Jurkat, Clone E6-1 (cell line): ENCODE data around the gene RERG.

Source experiments
- DNase-seq: peaks from one replicate; pipeline ENCODE4 v3.0.0-alpha.2; 2011; ENCODE audit warnings: low read depth, low spot score
- H3K4me3 ChIP-seq: 2 replicates; pipeline ENCODE4 v1.5.1; 2011; ENCODE audit warnings: mild to moderate bottlenecking, low read length, control low read depth, moderate library complexity

RERG gene

DNA sequence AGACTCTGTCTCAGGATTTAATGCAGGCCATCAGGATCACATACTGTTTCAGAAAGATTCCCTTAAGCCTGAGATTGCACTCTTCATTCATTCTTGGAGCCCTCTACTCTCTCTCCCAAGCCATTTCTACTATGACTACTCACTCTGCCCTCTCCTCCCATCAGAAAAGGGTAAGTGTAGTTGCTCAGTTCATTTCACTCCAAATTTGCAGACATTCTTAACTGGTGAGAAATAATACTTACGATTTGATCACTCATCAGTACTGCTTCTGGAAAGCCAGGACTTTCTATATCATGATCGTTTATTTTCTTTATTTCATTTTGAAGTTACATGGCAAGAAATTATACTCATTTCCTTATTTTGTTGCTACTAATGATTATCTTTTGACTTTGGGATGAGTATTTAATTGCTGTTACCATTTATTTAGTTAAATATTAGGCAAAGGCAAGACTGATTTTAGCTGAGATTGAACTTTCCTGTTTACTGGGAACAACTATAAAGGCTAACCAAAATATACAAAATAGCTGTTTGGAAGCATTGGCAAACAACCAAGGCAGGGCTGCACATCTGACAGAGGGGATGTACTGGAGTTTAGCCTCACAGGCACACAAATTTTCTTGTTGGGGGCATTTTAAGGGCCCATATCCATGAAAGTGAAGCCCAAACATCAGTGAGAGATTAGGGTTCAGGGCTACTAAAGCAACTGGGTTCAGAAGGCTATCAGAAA is 4.1 kb upstream of the RERG start:
- H3K4me3 ChIP-seq = no peak overlapping the region
- no peak for DNase-seq

DNA sequence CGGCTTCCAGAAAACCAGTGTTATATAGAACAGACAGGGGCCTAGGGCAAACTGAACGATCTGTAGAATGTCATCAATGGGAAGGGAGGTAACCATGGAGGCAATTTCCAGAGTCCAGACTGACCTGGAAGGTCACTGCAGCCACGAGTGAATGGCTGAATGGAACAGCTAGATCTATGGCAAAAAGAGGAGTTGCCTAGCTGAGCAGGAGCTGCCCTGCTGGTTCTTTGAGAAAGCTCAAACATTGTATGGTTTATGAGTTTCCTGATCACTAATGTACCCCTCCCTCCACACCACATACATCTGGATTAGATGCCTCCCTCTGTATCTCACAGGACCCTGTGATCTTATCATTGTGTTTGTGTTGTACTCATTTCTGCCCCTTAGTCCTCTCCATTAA is 1.0 kb upstream of the RERG start:
- H3K4me3 ChIP-seq = no peak overlapping the region
- DNase-seq = no peak

DNA sequence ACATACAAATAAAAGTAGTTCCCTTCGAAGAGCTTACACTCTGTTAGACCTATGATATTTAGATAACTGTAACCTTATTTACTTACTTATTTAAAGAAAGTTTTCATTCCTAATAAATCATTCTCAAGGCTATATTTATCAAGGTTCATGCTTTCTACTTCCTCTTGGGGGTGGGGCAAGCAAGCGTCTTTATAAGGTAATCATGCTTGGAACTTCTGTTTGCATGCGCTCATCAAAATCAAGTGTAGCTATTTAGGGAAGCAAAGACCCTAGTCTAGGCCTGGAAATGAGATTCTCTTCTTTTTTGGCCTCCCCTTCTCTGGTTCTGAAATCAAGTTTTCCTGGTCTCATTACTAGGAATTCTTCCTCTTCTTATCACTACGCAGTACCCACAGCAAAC is 766 bp downstream of the RERG start:
- H3K4me3 ChIP-seq = no peak overlapping the region
- no peak for DNase-seq

DNA sequence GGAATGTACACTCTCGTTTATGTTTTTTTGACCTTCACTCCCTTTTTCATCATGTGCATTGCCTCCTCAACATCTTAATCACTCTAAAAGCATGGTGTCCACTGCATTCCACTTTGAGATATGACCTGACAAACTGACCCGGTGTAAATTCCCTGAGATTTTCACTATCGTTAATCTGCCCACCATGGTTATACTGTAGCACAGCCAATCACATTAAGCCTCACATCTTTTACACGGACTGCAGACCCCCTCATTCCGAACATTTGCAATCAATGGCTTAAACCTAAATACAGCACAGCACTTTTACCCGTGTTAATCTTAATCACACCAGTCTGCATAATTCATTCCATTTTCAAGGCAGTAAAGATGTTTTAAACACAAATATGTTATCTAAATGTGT is 2.4 kb downstream of the RERG start:
- no peak overlapping the region for H3K4me3 ChIP-seq

DNA sequence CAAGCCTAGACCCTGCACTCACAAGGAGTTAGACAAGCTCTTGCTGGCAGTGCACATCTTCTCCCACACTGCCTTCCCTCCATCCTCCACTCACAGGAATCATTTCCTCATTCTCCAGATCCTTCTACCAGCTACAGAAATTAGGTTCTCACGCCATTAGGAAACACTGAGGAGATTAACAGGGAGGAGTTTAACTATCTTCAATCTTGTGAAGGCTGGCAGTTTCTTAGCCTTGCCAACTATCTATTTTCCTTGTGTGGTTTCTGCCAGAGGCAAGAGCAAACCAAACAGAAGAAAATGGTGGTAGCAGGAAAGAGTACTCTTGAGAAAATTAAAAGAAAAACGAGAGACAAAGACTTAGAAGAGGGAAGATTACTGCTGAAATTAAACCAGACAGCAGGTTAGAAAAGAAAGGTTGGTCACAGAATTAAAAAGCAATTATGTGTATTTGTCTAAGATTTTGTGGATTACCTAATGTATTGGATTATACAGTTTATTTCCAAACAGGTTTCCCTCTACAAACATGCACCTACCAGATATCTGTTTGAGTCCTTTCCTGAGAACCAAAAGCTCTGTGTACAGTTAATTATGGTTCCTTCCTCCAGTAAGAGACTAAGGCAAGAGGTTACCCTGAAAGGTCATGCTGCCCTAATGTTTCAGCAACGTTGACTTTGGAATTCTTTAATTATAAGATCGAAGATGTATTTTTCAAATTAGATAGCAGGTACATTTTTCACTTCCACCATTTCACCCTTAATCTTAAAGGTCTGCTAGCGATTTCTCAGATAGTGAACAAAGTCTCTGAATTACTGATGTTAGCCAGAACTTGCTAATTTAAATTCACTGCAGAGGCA is 5.0 kb downstream of the RERG start:
- H3K4me3 ChIP-seq = no peak overlapping the region
- DNase-seq = no peak

More for the DNA sequence above, 2.4 kb downstream of the RERG start:
- DNase-seq = no peak

DNA sequence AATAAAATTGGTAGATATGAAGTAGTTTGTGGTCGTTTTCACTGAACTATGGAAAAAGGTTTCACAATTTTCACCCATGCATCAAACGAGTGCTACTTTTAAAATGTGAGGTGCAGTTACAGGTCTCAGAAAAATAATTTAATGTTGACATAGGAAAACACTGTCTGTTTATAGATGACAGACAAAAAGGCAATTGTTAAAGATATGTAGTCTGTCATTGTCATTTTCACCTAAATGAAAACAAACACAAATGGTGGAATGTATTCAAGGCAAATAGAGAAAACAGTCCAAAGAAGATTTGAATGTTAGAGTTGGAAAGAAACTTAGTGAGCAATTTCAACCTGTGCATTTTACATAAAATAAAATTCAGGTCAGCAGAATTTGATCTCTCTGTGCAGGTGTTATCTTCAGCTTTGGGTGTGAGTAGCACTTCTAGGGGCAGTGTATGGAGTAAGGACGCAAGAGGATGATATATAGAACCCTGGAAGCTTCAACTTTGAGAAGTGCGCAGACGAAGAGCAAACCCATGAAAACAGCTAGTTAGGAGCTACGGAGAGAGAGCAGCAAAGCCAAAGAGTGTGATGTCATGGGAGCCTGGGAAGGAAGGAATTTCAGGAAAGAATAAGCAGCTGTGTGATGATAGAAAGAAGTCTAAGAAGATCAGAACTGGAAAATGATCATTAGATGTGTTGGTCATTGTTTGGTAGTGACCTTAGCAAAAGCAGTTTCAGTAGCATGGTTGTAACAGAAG is 6.2 kb downstream of the RERG start:
- no peak for DNase-seq

DNA sequence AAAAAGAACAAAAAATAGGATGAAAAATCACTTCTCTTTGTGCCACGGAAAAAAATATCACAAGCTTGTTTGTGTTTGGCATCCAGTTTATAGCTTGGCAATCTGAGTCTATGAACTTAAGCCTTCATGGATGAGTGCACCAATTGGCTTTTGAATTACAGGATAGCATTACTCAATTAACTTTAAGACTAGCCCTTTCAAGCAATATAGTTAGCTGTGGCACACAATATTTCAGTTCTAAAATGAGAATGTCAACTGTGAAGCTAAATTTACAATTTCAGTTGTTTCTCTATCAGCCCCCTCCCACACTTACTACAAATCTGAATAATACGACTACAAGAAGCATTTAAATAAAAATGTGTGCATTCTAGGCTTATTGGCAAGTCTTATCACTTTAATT is 8.3 kb downstream of the RERG start:
- DNase-seq = no peak
- no peak overlapping the region for H3K4me3 ChIP-seq

More for the DNA sequence above, 6.2 kb downstream of the RERG start:
- no peak overlapping the region for H3K4me3 ChIP-seq

DNA sequence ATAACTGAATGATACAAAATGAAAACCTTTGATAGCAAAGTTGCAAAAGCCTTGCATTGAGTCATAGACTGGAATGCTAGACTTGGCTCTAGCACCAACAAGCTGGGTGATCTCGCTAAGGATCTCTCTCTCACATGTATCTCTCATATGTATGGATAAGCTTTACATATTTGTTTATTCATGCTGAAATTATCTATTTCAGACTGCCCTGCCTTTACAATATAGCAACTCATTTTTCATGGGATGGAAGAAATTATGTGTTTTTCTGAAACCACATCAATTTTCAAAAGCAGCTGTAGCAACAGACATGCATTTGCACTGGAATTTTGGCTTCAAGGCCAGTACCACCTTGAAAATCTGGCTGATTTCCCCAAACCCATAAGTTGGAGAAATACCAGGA is 11.4 kb downstream of the RERG start:
- no peak overlapping the region for H3K4me3 ChIP-seq
- DNase-seq = no peak

DNA sequence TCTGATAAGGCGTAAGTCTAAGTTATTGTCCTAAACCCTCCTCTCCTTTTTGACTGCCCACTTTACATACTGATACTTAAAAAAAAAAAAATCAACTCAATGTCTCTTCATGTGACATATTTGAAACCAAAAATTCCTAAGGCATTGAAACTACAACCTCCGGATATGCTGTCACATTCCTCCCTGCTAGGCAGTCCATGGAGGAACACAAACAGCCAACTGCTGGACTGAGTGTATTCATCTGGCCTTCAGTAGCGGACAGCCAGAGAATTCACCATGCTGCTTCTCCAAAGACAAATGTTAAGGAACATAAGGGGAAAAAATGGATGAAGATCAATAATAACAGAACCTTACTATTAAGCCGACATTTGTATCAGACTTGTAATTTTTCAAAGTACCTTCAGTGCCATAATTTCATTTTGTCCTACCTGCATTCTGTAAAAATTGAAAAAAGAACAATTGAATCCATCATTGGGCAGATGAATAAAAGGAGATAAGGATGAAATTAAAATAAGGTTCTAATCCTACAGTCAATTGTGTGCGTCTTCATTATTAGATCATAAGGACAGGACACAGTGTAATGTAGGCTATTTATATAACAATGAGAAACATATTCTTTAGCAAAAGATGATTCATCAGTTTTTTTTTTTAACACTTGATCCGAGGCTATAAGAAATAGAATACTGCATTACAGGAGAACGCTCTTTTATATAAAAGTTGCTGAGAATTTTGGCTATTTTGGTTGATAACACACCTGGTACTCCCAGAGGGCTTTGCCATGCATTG is 12.2 kb downstream of the RERG start:
- DNase-seq = no peak
- no peak overlapping the region for H3K4me3 ChIP-seq

DNA sequence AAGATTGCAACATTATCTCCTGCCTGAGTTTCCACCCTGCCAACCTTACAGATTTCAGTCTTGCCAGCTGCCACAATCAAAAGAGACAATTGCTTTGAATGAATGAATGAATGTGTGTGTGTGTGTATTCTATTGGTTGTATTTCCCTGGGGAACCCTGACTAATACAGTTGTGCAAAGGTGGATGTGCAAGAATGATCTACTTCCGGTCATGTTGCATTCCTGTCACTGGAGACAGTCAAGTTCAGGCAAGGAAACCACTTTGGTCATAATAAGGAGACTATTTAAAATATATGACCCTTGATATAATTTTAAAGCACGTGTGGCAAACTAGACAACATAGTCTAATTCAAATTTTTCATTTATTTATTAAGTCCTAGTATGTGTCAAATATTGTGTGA is 13.1 kb downstream of the RERG start:
- H3K4me3 ChIP-seq = no peak overlapping the region
- no peak for DNase-seq

DNA sequence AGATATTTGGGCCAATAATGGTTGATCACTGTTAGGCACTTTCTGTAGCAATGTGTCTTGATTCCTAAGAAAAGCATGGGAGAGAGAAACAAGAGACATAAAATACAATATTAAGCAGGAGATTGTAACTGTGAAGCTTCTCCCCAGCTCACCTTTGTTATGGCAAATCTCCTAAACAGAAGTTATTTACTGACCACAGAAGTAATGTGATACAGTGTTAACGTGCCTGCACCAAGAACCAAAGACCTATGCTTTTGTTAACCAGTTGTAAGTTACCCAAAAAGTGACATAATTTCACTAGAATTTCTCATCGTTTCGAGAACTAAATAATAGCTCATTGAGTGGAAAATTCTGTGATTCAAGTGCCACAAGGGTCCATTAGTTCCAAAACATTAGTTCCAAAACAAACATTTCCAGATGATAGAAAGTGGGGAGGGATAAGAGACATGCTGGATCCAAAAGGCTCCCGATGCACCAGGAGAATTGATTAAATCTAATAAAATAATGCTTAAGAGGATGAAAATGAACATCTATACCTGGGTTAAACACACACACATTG is 14.3 kb downstream of the RERG start:
- DNase-seq = no peak
- H3K4me3 ChIP-seq = no peak overlapping the region

DNA sequence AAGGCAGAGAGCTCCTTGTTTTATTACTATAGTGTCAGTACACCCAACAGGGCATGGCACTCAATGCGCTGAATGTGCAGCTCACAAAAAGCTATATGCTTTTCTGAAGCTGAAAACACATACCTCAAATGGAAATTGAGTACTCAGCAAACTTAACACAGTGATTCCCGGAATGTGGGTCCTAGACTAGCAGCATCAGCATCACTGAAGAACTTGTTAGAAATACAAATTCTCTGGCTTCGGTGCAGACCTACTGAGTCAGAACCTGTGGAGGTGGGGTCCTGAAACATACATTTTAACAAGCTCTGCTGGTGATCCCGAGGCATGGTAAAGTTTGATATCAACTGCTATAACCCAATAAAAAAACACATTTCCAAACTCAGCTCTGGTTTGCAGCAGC is 14.9 kb downstream of the RERG start:
- H3K4me3 ChIP-seq = no peak overlapping the region
- DNase-seq = no peak

DNA sequence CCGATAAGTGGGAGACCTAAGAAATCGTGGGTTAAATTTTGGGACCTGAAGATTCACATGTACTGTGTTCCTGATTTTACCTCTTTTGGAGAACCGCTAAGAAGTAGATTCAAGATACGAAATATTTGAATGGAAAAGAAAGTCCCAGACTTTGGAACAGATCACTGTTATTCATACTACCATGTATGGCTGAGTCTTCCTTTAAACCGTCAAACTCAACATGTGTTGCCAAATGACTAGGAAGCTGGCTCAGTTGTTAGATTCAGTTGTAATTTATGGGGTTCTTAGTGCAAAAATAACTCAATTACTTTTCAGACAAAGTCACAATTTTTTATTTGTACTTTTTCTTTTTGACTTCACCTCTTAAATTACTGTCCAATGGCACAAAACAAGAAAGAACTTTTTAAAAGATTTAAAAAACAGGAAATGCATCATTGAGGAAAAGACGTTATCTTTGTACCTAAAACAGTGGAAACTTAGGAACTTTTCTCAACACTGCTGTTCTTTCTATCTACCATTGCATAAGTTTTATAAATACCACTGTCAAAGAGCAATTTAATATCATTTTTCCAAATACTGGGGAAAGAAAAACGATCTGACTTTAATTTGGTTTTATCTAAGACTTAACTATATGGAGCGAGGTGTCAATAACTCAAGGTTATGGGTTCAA is 15.7 kb downstream of the RERG start:
- DNase-seq = no peak

DNA sequence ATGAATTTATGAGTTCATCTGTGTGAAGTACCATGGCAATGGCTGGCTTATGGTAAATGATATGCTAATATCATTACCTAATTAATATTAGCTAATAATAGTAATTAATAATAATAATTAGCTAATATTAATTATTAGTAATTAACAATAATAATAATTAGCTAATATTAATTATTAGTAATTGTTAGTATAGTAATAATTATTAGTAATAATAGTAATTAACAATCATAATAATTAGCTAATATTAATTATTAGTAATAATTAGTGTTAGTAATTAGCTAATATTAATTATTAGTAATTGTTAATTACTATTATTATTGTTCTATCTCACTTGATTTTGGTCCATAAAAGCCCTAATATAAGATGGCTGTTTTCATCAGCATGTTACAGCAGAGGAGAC is 19.8 kb downstream of the RERG start:
- no peak overlapping the region for H3K4me3 ChIP-seq
- DNase-seq = no peak

More for the DNA sequence above, 15.7 kb downstream of the RERG start:
- H3K4me3 ChIP-seq = no peak overlapping the region

DNA sequence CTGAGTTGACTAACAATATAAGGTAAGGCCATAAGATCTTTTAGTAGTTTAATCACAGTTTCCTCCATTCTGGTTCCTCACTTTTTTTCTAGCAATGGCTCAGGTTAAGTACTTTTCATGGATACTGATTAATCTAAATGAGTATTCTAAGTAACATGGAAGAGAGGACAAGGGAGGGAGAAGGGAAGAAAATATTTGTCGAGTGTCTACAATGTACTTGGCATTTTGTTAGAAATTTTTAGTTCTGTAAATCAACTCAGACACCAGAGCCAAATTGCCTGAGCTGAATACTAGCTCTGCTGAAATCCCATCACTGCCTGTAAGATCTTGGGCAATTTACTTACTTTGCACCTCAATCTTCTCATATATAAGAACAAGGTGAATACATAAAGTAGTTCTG is 20.2 kb downstream of the RERG start:
- no peak for DNase-seq
- H3K4me3 ChIP-seq = no peak overlapping the region

DNA sequence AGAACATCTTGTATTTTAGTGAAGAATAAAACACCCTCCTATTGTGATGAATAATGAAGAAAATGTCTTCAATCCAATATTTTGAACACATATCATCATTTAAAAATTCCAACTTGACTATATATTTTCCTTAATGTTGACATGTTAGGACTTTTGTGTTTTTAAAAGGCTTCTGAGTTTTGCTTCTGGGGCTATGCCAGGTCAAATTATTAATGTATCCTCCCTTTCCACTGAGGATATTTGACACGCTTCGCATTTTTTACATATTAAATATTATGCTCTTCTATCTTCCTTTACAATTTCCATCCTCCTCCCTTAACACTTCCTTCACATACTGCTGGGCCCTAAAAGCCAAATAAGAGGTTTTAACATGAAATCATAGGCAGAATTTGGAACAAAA is 20.6 kb downstream of the RERG start:
- H3K4me3 ChIP-seq = no peak overlapping the region
- DNase-seq = no peak

DNA sequence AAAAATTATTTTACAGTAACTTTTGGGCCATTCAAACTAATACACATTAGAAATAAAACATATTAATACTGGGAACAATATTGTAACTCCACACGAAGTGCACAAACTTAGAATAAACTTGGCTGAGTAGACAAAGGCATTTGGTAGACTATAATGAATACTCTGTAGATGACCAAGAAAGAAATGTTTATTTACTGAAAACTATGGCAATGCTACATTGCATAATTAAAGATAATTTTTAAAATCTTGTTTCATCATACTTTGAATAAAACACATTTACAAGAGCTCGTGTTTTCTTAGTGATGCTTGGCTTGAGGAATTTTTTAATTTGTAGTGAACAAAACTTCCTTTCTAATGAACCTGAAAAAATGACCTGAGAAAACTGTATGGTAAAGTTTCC is 21.3 kb downstream of the RERG start:
- no peak overlapping the region for H3K4me3 ChIP-seq
- DNase-seq = no peak

DNA sequence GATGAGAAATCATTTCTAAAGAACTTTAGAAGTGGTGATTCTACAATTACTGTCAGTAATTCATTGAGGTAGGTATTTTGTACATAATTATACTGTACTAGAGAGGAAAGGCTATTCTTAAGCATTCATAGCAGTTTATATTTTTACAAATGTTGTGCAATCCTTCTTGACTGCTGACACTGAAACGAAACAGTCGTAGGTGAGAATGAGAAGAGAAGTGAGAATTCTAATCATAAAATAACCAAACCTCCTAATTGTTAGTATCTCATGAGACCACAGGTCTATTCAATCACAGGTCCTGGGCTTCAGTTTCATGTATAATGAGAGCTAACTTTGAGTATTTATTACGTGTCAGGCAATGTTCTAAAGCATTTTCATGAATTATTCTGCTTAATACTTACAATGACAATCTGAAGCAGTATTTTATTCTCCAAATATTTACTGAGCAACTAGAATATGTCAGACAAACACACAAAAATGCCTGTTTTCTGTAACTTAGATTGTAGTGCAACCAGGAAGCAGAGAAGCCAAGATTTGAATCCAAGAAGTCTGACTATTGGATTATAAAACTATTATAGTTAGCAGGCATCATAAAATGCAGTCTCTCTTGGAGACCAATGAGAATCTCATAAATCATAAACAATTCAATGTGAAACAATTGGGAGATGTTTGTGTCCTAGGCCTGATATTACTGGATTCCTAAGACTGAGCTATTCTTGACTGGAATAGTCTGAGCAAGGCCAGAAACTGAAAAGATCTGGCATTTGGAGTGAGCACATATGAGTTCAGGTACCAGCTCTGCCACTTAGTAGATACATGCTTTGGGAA is 24.3 kb downstream of the RERG start:
- no peak for DNase-seq

More for the DNA sequence above, 24.3 kb downstream of the RERG start:
- no peak overlapping the region for H3K4me3 ChIP-seq
